ENCODE measurements around the gene TSLP. TPM values are rescaled to one million over a fixed set of nuclear protein-coding genes. Genes with fewer than 3 reads are reported as not detected.

TSLP gene
- total RNA-seq, 3 donors from 2014 or later: 0.44 to 1.6 (median 0.66) TPM

GRCh38 chr5:111095982-111096381 lies 24.5 kb downstream of the TSLP start:
- H3K36me3 ChIP-seq: peaks cover 6% of the 10 kb centered on the region
- H3K27ac ChIP-seq: no peak overlapping the region
- no peaks in the 10 kb centered on the region for H3K9me3 ChIP-seq
- no peaks in the 10 kb centered on the region for H3K27me3 ChIP-seq
- DNase-seq (ENCODE audit: low spot score in 2 of 2): no peak
- H3K4me1 ChIP-seq: peaks cover 0 to 11% of the 10 kb centered on the region in 2 donors
- no peak for TF ChIP-seq CTCF (IDR thresholded peaks at IDR 0.05)
- no peak for TF ChIP-seq POLR2AphosphoS5 (IDR thresholded peaks at IDR 0.05)
- no peak for TF ChIP-seq POLR2A (IDR thresholded peaks at IDR 0.05)
- intact Hi-C loops (cut with DNase I; ENCODE audit: low total_unique reads): no loop called here
- no peak overlapping the region for H3K4me3 ChIP-seq

GRCh38 chr5:111099058-111099778 lies 27.7 kb downstream of the TSLP start:
- H3K4me3 ChIP-seq: no peak overlapping the region
- intact Hi-C loops (cut with DNase I; ENCODE audit: low total_unique reads): no loop called here
- no peak overlapping the region for H3K27ac ChIP-seq
- peaks cover 16% of the 10 kb centered on the region for H3K36me3 ChIP-seq
- no peaks in the 10 kb centered on the region for H3K9me3 ChIP-seq
- DNase-seq (ENCODE audit: low spot score in 2 of 2): no peak
- no peaks in the 10 kb centered on the region for H3K27me3 ChIP-seq
- TF ChIP-seq POLR2AphosphoS5 (IDR thresholded peaks at IDR 0.05) (no peak), CTCF (IDR thresholded peaks at IDR 0.05) (no peak), POLR2A (IDR thresholded peaks at IDR 0.05) (no peak)
- H3K4me1 ChIP-seq: no peaks in the 10 kb centered on the region

- no peak for TF ChIP-seq POLR2A (IDR thresholded peaks at IDR 0.05)
- TF ChIP-seq POLR2AphosphoS5 (IDR thresholded peaks at IDR 0.05): no peak
- TF ChIP-seq CTCF (IDR thresholded peaks at IDR 0.05): no peak
- Histone ChIP-seq H3K4me1 (no peaks in the 10 kb centered on the region), H3K36me3 (peaks cover 10% of the 10 kb centered on the region), H3K27me3 (no peaks in the 10 kb centered on the region), H3K4me3 (no peak overlapping the region), H3K9me3 (no peaks in the 10 kb centered on the region), H3K27ac (no peak overlapping the region)
- no peak for DNase-seq (ENCODE audit: low spot score in 2 of 2)
- intact Hi-C loops (cut with DNase I; ENCODE audit: low total_unique reads): no loop called here
Measured at GRCh38 chr5:111106320-111106948, 34.9 kb downstream of the TSLP start.

GRCh38 chr5:111107371-111107770 lies 35.9 kb downstream of the TSLP start:
- intact Hi-C loops (cut with DNase I; ENCODE audit: low total_unique reads): no loop called here
- Histone ChIP-seq H3K27ac (no peak overlapping the region), H3K9me3 (no peaks in the 10 kb centered on the region), H3K27me3 (no peaks in the 10 kb centered on the region), H3K4me1 (no peaks in the 10 kb centered on the region), H3K36me3 (peaks cover 7% of the 10 kb centered on the region), H3K4me3 (no peak overlapping the region)
- TF ChIP-seq CTCF (IDR thresholded peaks at IDR 0.05) (no peak), POLR2A (IDR thresholded peaks at IDR 0.05) (no peak), POLR2AphosphoS5 (IDR thresholded peaks at IDR 0.05) (no peak)
- DNase-seq (ENCODE audit: low spot score in 2 of 2): no peak

- Histone ChIP-seq H3K27me3 (no peaks in the 10 kb centered on the region), H3K36me3 (no peaks in the 10 kb centered on the region), H3K4me3 (no peak overlapping the region), H3K4me1 (no peaks in the 10 kb centered on the region), H3K9me3 (no peaks in the 10 kb centered on the region), H3K27ac (no peak overlapping the region)
- no peak for TF ChIP-seq POLR2AphosphoS5 (IDR thresholded peaks at IDR 0.05)
- no peak for TF ChIP-seq POLR2A (IDR thresholded peaks at IDR 0.05)
- no peak for TF ChIP-seq CTCF (IDR thresholded peaks at IDR 0.05)
- intact Hi-C loops (cut with DNase I; ENCODE audit: low total_unique reads): no loop called here
- DNase-seq (ENCODE audit: low spot score in 2 of 2): no peak
Measured at GRCh38 chr5:111111956-111112355, 40.4 kb downstream of the TSLP start.

Data from breast epithelium (tissue), 4 donors.